GM21515 (cell line): ENCODE measurements around the gene CHRNA4.
"Not testable (repeated sequence)": the region's sequence is repeated elsewhere in the genome, so short reads cannot be mapped to it uniquely, and the experiment has no call there.

ENCODE experiments used
- ATAC-seq: cut with Tn5 transposase; IDR thresholded peaks from one replicate; pipeline ENCODE4 v1.9.1; 2021; ENCODE audit not compliant: unreplicated experiment

CHRNA4 gene

DNA sequence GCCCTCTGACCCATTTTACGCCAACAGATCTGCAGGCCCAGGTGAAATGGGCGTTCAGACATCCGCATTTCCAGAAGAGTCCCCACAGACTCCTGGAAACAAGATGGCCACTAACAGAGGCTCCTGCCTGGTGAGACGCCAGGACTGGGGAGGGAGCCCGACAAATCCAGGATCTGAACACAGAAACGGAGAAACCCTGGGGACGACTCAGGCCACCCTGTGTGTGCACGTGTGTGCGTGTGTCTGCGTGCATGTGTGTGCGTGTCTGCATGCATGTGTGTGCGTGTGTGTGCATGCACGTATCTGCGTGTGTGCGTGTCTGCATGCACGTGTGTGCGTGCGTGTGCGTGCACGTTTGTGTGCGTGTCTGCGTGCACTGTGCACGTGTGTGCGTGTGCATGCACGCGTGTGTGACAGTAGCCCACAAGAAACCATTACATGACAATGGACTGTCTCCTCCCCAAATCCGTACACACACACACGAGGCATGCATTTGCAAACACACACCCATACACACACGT lies 24.9 kb downstream of the CHRNA4 start:
- no peak for ATAC-seq

DNA sequence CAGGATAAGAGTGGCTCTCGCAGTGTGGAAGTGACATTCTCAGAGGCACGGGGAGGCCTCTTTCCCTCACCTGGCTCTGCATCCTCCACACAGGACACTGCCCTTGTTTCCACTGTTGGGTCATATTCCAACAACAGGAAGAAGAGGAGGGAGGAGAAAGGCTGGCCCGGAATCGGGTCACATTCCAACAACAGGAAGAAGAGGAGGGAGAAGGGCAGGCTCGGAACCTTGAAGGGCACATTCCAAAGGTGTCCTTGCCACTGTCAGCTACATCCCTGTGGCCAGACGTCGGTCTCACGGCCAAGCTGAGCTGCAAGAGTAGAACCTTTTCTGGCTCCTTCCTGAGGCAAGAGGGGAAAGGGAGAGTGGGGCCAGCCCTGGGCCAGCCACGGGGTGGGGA lies 25.4 kb downstream of the CHRNA4 start:
- ATAC-seq, result no peak

DNA sequence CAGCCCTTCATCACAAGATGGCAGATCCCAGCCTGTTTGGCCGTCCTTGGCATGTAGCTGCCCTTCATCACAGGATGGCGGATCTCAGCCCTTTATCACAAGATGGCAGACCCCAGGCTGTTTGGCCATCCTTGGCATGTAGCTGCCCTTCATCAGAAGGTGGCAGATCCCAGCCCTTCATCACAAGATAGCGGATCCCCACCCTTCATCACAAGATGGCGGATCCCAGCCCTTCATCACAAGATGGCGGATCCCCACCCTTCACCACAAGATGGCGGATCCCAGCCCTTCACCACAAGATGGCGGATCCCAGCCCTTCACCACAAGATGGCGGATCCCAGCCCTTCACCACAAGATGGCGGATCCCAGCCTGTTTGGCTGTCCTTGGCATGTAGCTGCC lies 26.1 kb downstream of the CHRNA4 start:
- not testable (repeated sequence) for ATAC-seq

DNA sequence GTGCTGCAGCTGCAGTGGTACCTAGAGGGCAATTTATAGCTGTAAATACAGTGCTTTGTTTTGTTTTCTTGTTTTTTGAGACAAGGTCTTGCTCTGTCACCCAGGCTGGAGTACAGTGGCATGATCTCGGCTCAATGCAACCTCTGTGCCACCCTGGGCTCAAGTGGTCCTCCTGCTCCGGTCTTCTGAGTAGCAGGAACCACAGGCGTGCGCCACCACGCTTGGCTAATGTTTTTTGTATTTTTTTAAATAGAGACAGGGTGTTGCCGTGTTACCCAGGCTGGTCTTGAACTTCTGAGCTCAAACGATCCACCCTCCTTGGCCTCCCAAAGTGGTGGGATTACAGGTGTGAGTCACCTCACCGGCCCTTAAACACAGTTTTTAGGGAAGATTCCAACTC lies 26.8 kb downstream of the CHRNA4 start:
- no peak for ATAC-seq

DNA sequence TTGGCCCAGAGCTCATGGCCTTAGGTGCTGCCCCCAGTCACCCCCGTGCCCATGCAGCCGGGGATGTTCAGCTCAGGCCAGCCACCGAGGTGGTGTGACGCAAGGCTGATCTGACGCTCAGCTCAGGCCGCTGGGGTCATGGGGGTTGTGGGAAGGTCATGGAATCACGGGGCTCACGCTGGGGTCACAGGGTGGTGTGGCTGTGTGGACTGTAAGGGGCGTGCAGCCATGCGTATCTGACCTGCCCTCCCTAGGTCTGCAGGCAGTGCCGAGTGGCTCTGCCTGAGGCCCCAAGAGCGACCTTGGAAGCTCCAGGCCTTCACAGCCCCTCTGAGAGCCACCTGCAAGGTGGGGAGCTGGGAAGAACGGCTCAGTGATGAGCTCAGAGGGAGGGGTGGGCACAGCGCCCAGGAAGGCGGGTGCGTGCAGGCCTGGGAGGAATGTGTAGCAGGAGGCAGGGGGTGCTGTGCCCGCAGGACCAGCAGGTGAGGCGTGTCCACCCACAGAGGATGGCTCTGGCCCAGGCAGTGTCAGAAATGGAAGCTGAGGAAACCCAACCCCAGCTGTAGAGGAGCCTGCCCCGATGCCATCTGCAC lies 27.8 kb downstream of the CHRNA4 start:
- no peak for ATAC-seq

DNA sequence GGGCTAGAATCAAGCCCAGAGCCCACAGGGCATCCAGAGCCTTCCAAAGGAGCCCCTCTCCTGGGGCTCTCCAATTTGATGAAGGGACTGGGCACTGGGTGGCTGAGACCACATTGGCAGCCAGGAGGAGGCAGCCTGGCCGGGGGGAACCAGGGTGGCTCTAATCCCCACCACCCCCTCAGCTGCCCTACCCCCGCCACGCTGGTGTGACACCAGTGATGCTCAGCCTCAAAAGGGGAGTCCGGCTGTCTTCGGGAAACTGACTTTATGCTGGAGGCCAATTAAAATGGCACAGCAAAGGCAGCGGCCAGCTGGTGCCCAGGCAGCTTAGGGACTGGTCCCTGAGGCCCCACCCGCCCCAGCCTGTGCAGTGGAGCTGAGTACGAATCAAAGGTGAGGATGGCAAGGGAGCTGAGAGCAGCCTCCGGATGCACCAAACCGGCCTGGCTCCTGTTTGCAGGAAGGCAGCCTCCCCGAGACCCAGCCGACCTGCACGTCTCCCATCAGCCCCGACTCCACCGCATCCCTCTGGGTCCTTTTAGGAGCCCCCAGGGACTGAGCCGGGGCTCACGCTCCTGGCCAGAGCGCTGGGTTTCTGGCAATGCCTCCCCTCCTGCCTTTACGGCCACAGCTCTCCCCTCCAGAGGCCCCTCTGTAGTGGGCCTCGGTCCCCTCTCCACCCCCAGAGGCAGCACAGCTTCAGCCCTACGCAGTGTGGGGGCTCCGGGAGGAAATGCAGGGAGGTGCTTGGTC lies 28.5 kb downstream of the CHRNA4 start:
- no peak for ATAC-seq

DNA sequence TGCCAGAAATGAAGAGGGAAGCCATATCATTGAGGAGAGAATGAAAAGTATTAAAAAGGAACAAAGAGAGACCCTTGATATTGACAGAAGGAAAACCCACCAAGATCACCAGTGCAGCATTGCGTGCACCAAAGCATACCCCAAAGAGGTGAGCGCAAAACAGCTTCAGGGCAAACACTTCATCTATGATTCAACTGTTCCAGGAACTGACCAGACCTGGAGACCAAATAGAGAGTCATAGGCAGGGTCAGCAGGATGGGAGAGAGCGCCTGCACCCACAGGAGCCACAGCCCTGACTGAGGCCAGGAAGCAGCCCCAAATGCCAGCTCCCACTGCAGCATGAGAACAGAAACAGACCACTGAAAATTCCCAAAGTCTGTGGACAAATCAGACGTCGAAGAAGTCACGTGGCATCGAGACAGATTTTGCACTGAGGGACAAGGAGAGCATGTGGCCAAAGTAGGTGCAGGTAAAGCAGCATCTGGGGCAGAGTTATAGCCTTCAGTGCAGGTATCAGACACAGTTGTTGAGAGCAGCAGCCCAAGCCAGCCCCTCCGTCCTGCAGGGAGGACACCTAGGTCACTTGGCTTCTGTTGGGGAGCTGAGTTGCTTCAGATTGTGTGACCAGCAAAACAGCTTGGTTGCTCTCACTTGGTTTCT lies 29.3 kb downstream of the CHRNA4 start:
- ATAC-seq, result no peak

DNA sequence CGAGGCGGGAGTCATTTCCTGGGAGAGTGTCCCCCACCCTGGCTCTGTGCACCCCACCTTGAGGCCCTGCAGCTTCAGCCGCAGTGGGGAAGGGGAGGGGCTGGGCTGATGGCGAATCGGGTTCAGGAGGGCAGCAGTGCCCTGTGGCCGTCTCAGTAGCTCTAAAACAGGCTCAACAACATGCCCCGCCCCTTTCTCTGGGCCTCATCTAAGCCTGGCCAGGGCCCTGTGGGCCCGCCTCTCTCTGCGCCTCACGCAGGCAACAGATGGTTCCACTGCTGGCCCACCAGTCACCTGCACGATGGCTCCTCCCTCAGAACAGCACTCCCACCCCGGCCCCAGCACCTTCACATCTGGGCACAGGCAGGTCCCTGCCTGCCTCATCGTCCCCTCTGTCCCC lies 30.2 kb downstream of the CHRNA4 start:
- no peak for ATAC-seq

DNA sequence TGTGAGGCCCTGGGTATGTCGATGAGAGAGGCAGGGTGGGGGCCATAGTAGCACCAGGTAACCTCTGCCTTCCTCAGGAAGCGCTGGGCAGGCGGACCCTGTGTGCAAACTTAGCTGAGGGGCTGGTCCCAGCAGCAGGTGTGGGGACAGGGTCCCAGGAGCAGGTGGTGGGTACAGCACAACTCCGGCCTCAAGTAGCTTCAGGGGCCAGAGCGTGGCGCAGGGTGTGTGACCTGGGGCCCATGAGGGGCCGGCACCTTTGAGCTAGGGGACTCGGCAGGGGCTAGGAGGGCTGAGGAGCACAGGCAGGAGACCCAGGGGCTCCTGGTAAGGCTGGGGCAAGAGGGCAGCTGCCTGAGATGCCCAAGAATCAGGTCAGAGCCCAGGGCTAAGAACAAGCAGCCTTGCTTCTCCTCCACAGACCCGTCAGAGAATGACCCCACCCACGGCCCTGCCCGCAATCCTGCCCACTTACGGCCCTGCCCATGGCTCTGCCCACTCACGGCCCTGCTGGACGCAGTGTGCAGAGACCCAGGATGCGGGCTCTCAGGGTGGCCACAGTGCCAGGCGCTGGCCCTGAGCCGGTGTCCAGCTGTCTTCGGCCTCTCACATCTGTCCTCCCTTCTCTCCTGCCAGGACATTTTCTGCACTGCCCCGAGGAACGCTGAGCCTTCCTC lies 30.9 kb downstream of the CHRNA4 start:
- no peak for ATAC-seq

DNA sequence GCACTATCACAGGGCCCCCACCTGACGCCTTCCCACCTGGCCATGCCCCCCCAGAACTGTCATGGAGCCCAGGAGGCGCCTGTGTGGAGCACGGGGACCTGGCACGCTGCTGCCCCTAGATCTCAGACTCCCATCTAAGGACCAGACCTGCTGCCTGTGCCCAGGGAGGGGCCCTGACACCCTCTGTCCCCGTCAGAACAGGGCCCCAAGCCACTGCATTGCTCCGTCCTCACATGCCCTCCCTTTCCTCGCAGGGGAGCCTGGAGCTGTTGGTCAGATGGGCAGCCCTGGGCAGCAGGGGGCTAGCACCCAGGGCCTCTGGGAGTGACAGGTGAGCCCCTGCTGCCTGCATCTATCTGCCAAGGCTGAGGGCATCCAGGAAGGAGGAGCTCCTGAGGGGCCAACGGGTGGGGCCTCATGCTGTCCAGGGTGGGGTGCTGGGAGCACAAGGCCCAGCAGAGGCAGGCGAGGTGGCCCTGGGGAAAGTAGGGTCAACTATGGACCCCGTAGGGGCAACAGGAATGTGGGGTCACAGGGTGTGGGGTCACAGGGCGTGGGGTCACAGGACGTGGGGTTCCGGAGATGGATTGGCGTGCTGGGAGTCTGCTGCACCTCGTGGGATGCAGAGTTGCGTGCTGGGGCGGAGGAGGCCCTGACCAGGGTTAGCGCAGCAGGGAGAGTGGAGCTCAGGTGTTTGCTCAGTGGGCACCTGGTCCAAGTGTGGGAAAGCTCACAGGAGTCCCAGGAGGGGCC lies 31.6 kb downstream of the CHRNA4 start:
- ATAC-seq, result no peak

DNA sequence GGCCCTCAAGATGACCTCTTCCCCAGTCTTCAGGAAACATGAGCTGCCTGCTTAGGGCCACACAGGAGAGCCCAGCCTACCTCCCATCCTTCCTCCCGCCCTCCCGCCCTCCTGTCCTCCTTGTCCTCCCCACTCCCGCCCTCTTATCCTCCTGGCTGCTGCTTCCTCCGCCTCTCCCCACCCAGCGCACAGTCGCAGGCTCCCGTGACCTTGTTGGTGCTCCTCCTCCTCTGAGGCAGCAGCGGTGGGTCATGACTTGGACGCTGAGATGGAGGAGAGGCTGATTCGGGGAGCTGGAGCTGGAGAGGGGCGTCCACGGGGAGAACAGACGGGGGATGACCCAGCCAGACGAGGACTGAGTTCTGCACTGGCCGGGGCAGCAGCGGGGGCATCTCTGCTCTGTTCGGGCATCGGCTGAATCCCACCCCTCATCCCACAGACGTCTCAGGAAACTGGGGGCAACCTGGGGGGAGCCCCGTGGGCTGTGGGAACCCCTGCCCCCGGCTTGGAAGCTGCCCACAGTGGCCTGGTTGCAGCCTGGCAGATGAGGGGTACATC lies 32.4 kb downstream of the CHRNA4 start:
- no peak for ATAC-seq

DNA sequence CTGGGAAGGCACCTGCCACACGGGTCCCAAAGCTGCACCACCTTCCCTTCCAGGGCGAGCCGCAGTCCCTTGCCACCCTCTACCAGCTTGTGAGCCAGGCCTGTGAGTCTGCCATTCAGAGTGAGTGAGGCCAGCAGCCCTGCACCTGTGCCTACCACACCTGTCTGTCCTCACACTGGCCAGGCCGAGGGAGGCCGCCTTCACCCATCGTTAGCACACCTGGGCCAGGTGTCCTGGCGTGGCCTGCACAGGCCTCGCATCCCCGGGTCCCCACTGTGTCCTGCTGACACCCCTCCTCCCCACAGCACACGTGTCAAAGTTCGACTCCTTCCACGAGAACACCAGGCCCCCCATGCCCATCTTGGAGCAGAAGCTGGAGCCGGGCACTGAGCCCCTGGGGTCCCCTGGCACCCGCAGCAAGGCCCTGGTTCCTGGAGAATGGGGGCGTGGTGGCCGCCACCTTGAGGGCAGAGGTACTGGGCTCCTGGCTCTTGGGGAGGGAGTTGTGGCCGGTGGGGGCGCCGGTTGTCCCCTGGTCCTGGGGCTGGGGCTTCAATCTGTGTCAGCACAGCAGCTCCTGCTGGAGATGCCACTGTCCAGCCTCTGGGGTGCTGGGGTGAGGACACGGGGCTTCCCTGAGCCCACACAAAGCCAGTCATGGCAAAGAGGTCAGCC lies 33.0 kb downstream of the CHRNA4 start:
- no peak for ATAC-seq

DNA sequence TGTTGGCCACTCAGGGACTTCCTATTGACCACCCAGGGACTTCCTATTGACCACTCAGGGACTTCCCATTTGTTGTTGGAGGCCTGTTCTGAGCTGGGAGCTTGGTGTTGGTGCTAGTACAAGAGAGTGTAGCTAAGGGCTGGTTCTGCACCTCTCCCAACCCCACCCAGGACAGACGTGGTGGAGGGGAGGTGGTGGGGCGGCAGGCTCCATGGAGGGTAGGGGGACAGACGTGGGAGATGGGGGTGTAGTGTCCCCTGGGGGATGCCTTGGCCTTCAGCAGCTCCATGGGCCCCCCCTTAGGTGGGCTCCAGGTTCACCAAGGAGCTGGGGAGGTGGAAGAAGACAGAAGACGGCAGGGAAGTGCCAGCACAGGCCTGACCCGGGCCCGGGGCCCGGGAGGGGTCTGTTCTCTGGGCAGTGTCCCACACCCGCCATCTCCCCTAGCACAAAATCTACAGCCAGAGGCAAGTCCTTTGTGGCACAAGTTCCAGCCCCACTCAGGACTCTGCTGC lies 33.9 kb downstream of the CHRNA4 start:
- ATAC-seq, result no peak

DNA sequence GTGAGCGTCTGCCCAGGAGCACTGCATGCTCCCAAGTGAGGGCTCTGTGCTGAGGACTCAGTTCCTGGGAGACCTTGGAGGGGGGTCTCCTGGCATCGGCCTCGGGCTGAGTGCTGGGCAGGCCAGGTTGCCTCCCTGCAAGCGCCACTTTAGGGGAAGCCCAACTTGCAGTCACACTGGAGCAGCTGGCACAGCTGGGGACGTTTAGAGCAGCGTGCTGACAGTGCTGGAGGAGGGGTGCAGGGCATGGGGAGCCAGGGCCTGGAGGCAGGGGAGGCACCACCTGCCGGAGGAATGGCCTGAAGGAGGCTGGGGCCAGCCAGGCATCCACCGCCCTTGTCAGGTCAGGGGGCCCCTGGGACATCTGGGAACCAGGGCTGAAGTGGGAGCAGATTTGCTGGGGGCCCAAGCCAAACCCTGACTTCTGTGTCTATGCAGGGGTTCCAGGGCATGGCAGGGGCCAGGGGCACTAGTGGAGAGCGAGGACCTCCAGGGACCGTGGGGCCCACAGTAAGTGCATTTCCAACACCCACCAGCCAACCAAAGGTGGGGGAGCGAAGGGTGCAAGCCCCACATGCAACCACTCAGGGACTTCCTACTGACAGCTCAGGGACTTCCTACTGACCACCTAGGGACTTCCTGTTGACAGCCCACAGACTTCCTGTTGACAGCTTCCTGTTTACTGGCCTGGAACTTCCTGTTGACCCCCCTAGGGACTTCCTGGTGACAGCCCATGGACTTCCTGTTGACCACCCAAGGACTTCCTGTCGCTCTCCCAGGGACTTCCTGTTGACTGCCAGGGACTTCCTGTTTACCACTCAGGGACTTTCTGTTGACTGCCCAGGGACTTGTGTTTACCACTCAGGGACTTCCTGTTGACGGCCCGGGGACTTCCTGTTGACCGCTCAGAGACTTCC lies 34.6 kb downstream of the CHRNA4 start:
- no peak for ATAC-seq

DNA sequence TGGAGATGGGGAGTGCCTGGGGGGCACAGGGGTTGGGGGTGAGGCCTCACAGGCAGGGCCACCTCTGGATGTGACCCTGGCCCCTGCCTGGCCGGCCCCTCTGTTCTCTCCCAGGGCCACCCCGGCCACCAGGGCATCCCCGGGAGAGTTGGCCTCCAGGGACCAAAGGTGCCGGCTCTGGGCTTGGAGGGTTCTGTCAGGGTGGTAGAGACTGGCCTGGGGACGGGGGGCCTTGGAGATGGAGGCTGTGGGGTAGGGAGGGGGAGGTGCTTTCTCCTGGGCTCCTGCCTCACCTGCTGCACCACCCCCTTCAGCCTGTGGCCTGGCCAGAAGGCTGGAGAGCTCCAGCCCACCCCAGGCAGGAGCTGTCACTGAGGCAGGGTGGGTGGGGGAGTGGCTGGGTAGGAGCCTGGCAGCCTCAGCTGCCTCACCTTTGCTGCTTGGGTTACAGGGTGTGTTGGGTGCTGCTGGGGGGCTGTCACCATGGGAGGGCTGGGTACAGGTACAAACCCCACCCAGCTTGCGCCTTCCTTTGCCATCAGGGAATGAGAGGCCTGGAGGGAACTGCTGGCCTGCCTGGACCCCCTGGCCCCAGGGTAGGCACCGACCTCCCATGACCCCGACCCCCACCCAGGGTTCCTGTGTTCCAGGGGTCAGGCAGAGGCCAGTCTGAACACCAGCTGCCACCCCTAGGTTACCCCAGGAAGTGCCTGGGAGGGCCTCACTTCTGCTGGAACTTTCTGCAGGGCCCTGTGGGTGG lies 35.4 kb downstream of the CHRNA4 start:
- ATAC-seq, result no peak

DNA sequence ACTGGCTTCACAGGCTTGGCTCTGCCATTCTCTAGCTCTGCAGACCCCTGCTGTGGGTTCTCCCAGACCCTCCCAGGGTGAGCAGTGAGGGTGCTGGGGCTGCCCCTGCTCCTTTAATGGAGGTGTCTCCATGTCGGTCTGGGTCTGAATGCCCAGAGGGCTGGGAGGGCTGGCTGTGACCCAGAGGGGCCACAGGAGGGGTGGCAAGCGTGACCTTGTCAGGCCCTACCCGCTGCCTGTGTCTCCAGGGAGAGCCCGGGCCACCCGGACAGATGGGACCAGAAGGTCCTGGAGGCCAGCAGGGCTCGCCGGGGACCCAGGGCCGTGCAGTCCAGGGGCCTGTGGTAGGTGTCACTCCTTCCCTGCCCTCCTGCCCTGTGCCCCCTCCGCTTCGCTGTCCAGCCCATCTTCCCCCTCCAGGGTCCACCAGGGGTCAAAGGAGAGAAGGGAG lies 36.1 kb downstream of the CHRNA4 start:
- ATAC-seq, result no peak

DNA sequence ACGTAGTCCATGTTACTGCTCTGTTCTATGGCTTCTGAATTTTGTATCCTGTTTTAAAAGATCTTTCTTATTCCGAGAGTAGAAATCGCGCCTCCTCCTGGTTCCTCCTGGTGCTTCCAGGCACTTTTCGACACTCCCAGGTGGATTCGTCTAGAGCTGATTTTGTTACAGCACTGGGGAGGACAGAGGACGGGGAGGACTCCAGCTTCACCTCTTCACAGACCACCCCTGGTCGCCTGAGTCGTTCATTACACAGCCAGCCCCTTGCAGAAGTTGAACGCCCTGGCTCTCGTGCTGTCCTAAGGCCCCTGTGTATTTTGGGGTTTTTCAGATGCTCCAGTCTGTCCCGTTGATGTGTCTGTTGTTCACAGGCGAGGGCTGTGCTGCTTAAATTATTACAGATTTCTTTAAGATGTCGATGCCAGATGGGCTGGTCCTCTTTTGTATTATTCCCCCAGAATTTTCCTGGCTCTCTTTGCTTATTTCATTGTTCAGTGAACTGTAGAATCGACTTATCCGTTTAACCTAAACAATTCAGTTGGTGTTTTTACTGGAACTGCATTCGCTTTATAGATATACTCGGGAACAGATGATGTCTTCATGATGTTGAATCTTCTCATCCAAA lies 37.7 kb downstream of the CHRNA4 start:
- no peak for ATAC-seq

DNA sequence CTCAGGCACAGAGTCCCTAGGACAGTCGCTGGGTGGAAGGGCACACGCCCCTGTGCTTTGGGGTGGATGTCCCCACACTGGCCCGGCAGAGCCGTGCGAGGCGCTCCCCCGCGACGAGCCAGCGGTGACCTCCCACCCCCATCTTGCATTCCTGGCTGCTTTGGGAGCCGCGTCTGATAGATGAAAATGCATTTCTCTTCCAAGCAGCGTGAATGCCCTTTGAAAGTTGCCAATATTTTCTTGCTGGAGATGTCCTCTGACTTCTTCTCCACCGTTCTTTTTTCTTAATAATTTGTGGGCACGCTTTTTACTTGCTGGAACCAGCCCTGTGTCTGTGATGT lies 38.2 kb downstream of the CHRNA4 start:
- no peak for ATAC-seq
